Osteoblast (primary cell): ENCODE data around the gene MRS2. TPM values are rescaled to one million over a fixed set of nuclear protein-coding genes. Genes with fewer than 3 reads are reported as not detected.

ENCODE experiments used
- DNase-seq: peaks from one replicate; pipeline ENCODE4 v3.0.0; 2011; ENCODE audit warnings: low spot score, mixed read lengths; ENCODE audit not compliant: insufficient read length; ENCODE audit errors: missing footprints
- H2AFZ ChIP-seq: 2 replicates; pipeline ENCODE4 v1.6.0; 2011; ENCODE audit warnings: mild to moderate bottlenecking, low read length
- H3K27ac ChIP-seq: 2 replicates; pipeline ENCODE4 v1.5.1; 2011; ENCODE audit warnings: mild to moderate bottlenecking, low read depth, low read length, moderate library complexity
- H3K27me3 ChIP-seq: 2 replicates; pipeline ENCODE4 v1.6.0; 2012; ENCODE audit warnings: mild to moderate bottlenecking, control low read depth, inconsistent platforms, low read length, moderate library complexity; ENCODE audit not compliant: insufficient read depth
- H3K36me3 ChIP-seq: 2 replicates; pipeline ENCODE4 v1.5.1; 2011; ENCODE audit warnings: mild to moderate bottlenecking, low read length, control low read depth, moderate library complexity; ENCODE audit not compliant: insufficient read depth
- H3K4me1 ChIP-seq: 2 replicates; pipeline ENCODE4 v1.5.1; 2011; ENCODE audit warnings: mild to moderate bottlenecking, low read length, control low read depth, moderate library complexity; ENCODE audit not compliant: insufficient read depth
- H3K4me2 ChIP-seq: 2 replicates; pipeline ENCODE4 v1.6.0; 2011; ENCODE audit warnings: mild to moderate bottlenecking, low read length; ENCODE audit not compliant: insufficient read depth
- H3K4me3 ChIP-seq: fragments of 200-600 bp; sonication (generic); 3 replicates; pipeline ENCODE4 v1.5.1; 2012; ENCODE audit warnings: mild to moderate bottlenecking, low read length, inconsistent platforms; ENCODE audit not compliant: insufficient read depth
- H3K79me2 ChIP-seq: 2 replicates; pipeline ENCODE4 v1.6.0; 2012; ENCODE audit warnings: mild to moderate bottlenecking, low read length, control low read depth, inconsistent platforms; ENCODE audit not compliant: insufficient read depth
- H3K9me3 ChIP-seq: 2 replicates; pipeline ENCODE4 v1.5.1; 2011; ENCODE audit warnings: low read depth, low read length, control low read depth
- H4K20me1 ChIP-seq: 2 replicates; pipeline ENCODE4 v1.6.0; 2012; ENCODE audit warnings: mild to moderate bottlenecking, low read length, control low read depth; ENCODE audit not compliant: insufficient read depth
- total RNA-seq: library from RNA; depleted of rRNA; stranded (reverse); fragments of >200 nt; gene quantifications from 2 replicates; pipeline ENCODE4 v1.2.3, GENCODE V29; 2012
- TF ChIP-seq, protein P1 (sequence below): IDR thresholded peaks from 2 replicates; pipeline ENCODE4 v1.5.1; 2011; ENCODE audit warnings: mild to moderate bottlenecking, low read depth, low read length, moderate library complexity; ENCODE audit errors: extremely low read depth

The MRS2 gene
- total RNA-seq, 1 donor, result 23.5 TPM

DNA sequence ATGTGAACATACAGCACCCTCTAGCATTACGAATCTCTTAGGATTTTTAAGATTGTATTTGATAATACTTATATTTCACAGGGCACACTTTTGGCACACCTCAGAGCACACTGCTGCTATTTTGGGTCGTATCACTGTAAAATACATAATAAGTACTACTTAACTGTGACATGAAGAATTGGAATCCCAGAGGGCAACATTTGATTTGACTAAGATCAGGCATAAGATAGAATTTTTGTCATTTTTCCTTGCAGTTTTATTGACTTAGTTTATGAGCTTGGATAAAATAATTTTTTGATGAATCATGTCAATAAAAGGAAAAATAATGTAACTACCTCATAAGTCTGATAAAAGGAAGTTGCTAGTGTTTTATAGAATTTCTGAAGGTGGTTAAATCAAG is 22.4 kb downstream of the MRS2 start:
- Histone ChIP-seq H4K20me1 (no peaks in the 10 kb centered on the region), H3K27ac (no peak overlapping the region), H2AFZ (no peak overlapping the region), H3K9me3 (no peaks in the 10 kb centered on the region), H3K4me1 (peaks cover 10% of the 10 kb centered on the region), H3K4me2 (no peak overlapping the region), H3K79me2 (no peaks in the 10 kb centered on the region), H3K36me3 (peaks cover 50% of the 10 kb centered on the region), H3K4me3 (no peak overlapping the region), H3K27me3 (no peaks in the 10 kb centered on the region)
- TF ChIP-seq, protein P1, sequence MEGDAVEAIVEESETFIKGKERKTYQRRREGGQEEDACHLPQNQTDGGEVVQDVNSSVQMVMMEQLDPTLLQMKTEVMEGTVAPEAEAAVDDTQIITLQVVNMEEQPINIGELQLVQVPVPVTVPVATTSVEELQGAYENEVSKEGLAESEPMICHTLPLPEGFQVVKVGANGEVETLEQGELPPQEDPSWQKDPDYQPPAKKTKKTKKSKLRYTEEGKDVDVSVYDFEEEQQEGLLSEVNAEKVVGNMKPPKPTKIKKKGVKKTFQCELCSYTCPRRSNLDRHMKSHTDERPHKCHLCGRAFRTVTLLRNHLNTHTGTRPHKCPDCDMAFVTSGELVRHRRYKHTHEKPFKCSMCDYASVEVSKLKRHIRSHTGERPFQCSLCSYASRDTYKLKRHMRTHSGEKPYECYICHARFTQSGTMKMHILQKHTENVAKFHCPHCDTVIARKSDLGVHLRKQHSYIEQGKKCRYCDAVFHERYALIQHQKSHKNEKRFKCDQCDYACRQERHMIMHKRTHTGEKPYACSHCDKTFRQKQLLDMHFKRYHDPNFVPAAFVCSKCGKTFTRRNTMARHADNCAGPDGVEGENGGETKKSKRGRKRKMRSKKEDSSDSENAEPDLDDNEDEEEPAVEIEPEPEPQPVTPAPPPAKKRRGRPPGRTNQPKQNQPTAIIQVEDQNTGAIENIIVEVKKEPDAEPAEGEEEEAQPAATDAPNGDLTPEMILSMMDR, result no peak
- no peak for DNase-seq

DNA sequence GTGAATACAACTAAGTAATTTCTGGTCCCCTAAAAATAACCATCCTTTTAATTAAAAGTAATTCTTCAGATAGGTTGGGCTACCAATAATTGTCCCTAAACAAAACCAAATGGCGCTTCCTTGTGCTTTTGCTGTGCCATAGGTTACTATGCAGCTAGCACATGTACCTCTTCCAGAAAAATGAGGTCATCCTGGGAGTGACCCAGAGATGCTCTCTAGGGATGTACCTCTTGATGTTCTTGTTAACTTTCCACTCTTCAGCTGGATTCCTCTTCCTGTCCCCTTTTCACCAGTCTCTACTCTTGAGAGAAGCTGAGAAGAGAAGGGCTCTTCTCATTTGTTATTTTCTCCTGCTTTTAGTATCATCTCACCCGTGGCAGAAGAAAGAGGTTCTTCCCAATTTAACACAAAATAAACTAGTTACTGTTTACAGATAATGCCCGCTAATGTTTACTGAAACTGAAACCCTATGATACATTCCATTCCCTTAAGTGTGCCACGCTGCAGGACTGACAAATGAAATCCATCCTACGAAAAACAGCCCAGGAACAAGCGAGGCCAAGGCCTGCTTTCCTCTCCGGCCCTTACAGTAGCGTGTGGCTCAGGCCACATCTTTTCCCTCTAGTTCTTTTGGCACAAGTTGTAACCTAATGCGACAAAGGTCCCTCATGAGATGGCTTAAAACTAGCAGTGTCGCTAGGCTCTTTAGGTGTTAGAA is 24.2 kb downstream of the MRS2 start:
- DNase-seq, result no peak
- no peaks in the 10 kb centered on the region for H3K79me2 ChIP-seq
- no peak overlapping the region for H3K4me3 ChIP-seq
- H3K36me3 ChIP-seq, result peaks cover 36% of the 10 kb centered on the region
- no peaks in the 10 kb centered on the region for H3K27me3 ChIP-seq
- H3K27ac ChIP-seq, result no peak overlapping the region
- H3K4me2 ChIP-seq, result no peak overlapping the region
- H4K20me1 ChIP-seq, result no peaks in the 10 kb centered on the region
- H3K4me1 ChIP-seq, result peaks cover 16% of the 10 kb centered on the region
- TF ChIP-seq, protein P1, result no peak
- H2AFZ ChIP-seq, result no peak overlapping the region
- H3K9me3 ChIP-seq, result no peaks in the 10 kb centered on the region

DNA sequence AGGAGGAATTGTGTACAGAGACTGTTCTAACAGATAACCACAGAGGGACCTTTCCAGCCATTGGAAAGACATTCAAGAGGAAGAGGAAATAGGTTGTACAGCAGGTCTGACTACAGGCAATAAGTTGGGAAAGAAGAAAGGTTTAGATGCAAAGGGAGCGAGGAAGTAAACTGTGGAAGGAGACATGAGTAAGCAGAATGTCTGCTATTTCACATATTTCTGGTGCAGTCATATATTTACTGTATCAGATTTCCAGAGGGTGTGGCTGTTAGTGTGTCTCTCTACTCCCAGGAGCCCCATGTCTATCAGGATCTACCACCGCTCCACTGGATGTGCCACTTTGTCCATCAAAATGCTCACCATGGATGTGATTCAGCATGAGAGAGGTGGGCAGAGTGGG is 25.9 kb downstream of the MRS2 start:
- Histone ChIP-seq H3K79me2 (no peaks in the 10 kb centered on the region), H3K4me3 (no peak overlapping the region), H2AFZ (no peak overlapping the region), H3K36me3 (peaks cover 19% of the 10 kb centered on the region), H3K27ac (peak overlapping the region; percentile 23), H3K4me2 (no peak overlapping the region), H3K9me3 (no peaks in the 10 kb centered on the region), H3K27me3 (no peaks in the 10 kb centered on the region), H3K4me1 (peaks cover 16% of the 10 kb centered on the region), H4K20me1 (no peaks in the 10 kb centered on the region)
- DNase-seq, result peak; percentile 82
- TF ChIP-seq, protein P1, result no peak

DNA sequence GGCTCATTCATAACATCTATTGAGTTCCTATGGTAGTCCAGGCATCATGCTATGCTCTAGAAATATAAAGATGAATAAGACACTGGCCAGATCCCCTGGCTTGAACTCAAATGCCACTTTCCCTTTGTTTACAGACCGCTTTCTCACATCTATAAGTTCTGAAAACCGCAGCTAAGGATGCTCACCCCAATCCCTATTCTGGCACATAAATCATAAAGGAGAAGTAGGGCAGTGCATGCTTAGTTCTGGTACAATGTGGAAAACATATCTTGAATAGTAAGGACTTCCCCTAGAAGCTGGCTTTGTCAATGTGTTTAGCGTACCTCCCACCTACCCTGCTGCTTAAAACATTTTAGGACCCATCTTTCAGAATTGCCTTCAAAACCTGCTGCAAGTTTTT is 26.4 kb downstream of the MRS2 start:
- no peak overlapping the region for H3K4me3 ChIP-seq
- no peak overlapping the region for H3K4me2 ChIP-seq
- H3K9me3 ChIP-seq, result no peaks in the 10 kb centered on the region
- no peaks in the 10 kb centered on the region for H4K20me1 ChIP-seq
- no peak for DNase-seq
- H2AFZ ChIP-seq, result no peak overlapping the region
- peaks cover 16% of the 10 kb centered on the region for H3K4me1 ChIP-seq
- H3K27me3 ChIP-seq, result no peaks in the 10 kb centered on the region
- H3K36me3 ChIP-seq, result peaks cover 14% of the 10 kb centered on the region
- no peaks in the 10 kb centered on the region for H3K79me2 ChIP-seq
- TF ChIP-seq, protein P1, result no peak
- H3K27ac ChIP-seq, result no peak overlapping the region
